CD14-positive monocyte (primary cell): ENCODE results near the gene IFT122. TPM values are rescaled to one million over a fixed set of nuclear protein-coding genes. Genes with fewer than 3 reads are reported as not detected.
A peak's percentile ranks its signal among the peaks of the same experiment; 100 is the strongest.

Source experiments
- DNase-seq, 3 donors: peaks; one replicate each; pipeline ENCODE4 v3.0.0-alpha.2; 2011 to 2022
- H2AFZ ChIP-seq: 2 replicates; pipeline ENCODE4 v1.6.0; 2012; ENCODE audit warnings: mild to moderate bottlenecking, low read depth, low read length, inconsistent platforms; ENCODE audit not compliant: insufficient read depth, poor library complexity, severe bottlenecking
- H3K27ac ChIP-seq, 2 donors: 1 replicate in 1 of 2; 2 replicates in 1 of 2; pipeline ENCODE4 v1.5.1; 2012 to 2013; ENCODE audit warnings: low read length in 2 of 2, control low read depth in 1 of 2, inconsistent platforms in 1 of 2, low read depth in 1 of 2, mild to moderate bottlenecking in 1 of 2
- H3K27me3 ChIP-seq, 2 donors: one replicate each; pipeline versions ENCODE4 v1.6.0 to v1.6.1; 2011 to 2013; ENCODE audit warnings: low read length in 2 of 2; ENCODE audit not compliant: control insufficient read depth in 2 of 2, insufficient read depth in 2 of 2
- H3K36me3 ChIP-seq, 2 donors: replicated peaks in 1 of 2; 1 replicate in 1 of 2; 2 replicates in 1 of 2; pipeline versions ENCODE4 v1.5.1 to v1.6.1; 2012 to 2013; ENCODE audit warnings: low read length in 2 of 2, control low read depth in 1 of 2, inconsistent platforms in 1 of 2, mild to moderate bottlenecking in 1 of 2; ENCODE audit not compliant: insufficient read depth in 2 of 2, control insufficient read depth in 1 of 2
- H3K4me1 ChIP-seq, 2 donors: 1 replicate in 1 of 2; 2 replicates in 1 of 2; pipeline versions ENCODE4 v1.5.1 to v1.6.1; 2012 to 2013; ENCODE audit warnings: low read length in 2 of 2, control low read depth in 1 of 2, inconsistent platforms in 1 of 2, mild to moderate bottlenecking in 1 of 2, moderate library complexity in 1 of 2; ENCODE audit not compliant: insufficient read depth in 2 of 2, control insufficient read depth in 1 of 2
- H3K4me2 ChIP-seq: replicated peaks from 2 replicates; pipeline ENCODE3; 2012; ENCODE audit warnings: low read length, moderate library complexity, mild to moderate bottlenecking; ENCODE audit not compliant: poor library complexity, severe bottlenecking; ENCODE audit errors: extremely low read depth
- H3K4me3 ChIP-seq, 3 experiments: fragments of 200-600 bp in 1 of 3; sonication (generic) in 1 of 3; replicated peaks in 1 of 3; 1 replicate in 2 of 3; 2 replicates in 1 of 3; pipeline ENCODE4 v1.5.1; 2011 to 2013; ENCODE audit warnings: low read length in 3 of 3, mild to moderate bottlenecking in 3 of 3, control low read depth in 2 of 3, low read depth in 2 of 3, inconsistent platforms in 1 of 3, moderate library complexity in 1 of 3
- H3K79me2 ChIP-seq: 2 replicates; pipeline ENCODE4 v1.6.0; 2012; ENCODE audit warnings: mild to moderate bottlenecking, control low read depth, inconsistent platforms, low read length, moderate library complexity; ENCODE audit not compliant: insufficient read depth
- H3K9ac ChIP-seq: 2 replicates; pipeline ENCODE4 v1.6.0; 2017; ENCODE audit warnings: low read length, mild to moderate bottlenecking; ENCODE audit not compliant: insufficient read depth, poor library complexity, severe bottlenecking
- H3K9me3 ChIP-seq, 2 donors: replicated peaks in 1 of 2; 1 replicate in 1 of 2; 2 replicates in 1 of 2; pipeline versions ENCODE4 v1.5.1 to v1.6.1; 2012 to 2013; ENCODE audit warnings: low read length in 2 of 2, control low read depth in 1 of 2; ENCODE audit not compliant: control insufficient read depth in 1 of 2, insufficient read depth in 1 of 2
- H4K20me1 ChIP-seq: 2 replicates; pipeline ENCODE4 v1.6.0; 2012; ENCODE audit warnings: mild to moderate bottlenecking, low read length, control low read depth, moderate library complexity; ENCODE audit not compliant: insufficient read depth
- H3K27ac Mint-ChIP-seq, 7 donors: one replicate each; pipeline ENCODE4 v1.8.0; 2020; ENCODE audit warnings: mild to moderate bottlenecking in 7 of 7, mixed read lengths in 7 of 7, moderate library complexity in 6 of 7, inconsistent platforms in 2 of 7
- H3K27me3 Mint-ChIP-seq, 3 donors: one replicate each; pipeline ENCODE4 v1.8.0; 2021 to 2022; ENCODE audit warnings: low read depth in 3 of 3, mild to moderate bottlenecking in 3 of 3, mixed read lengths in 3 of 3, moderate library complexity in 3 of 3, inconsistent platforms in 1 of 3
- H3K36me3 Mint-ChIP-seq, 2 donors: one replicate each; pipeline ENCODE4 v1.8.0; 2020; ENCODE audit warnings: mixed read lengths in 2 of 2, inconsistent platforms in 1 of 2, mild to moderate bottlenecking in 1 of 2
- H3K4me1 Mint-ChIP-seq: one replicate; pipeline ENCODE4 v1.8.0; 2020; ENCODE audit warnings: mild to moderate bottlenecking, mixed read lengths
- H3K4me3 Mint-ChIP-seq, 2 donors: one replicate each; pipeline ENCODE4 v1.8.0; 2020; ENCODE audit warnings: mild to moderate bottlenecking in 2 of 2, mixed read lengths in 2 of 2, moderate library complexity in 1 of 2
- H3K9me3 Mint-ChIP-seq, 7 donors: one replicate each; pipeline ENCODE4 v1.8.0; 2020 to 2022; ENCODE audit warnings: mixed read lengths in 7 of 7, mild to moderate bottlenecking in 6 of 7, moderate library complexity in 6 of 7, inconsistent platforms in 2 of 7
- WGBS: methylation state at CpG from one replicate; pipeline ENCODE4 v1.1.5; 2013; ENCODE audit warnings: missing lambda C conversion rate; ENCODE audit not compliant: insufficient coverage; 5-methylcytosine and 5-hydroxymethylcytosine counted together
- intact Hi-C, 2 donors: fragments of 100-400 bp; cut with micrococcal nuclease; formaldehyde crosslinking; loops; one replicate each; pipeline versions ENCODE4 v1.15.0 to v1.15.1; 2023
- polyA plus RNA-seq, 3 donors: library from polyadenylated mRNA; depleted of rRNA in 1 of 3; unstranded in 2 of 3; stranded (reverse) in 1 of 3; fragments of 300-500 nt in 2 of 3; fragments of >200 nt in 1 of 3; fragmentation: Illumina TruSeq in 2 of 3; gene quantifications; 1 replicate in 2 of 3; 2 replicates in 1 of 3; pipeline ENCODE4 v1.2.3, GENCODE V29; 2012 to 2021
- TF ChIP-seq, protein P1 (sequence below): fragments of 200-600 bp; IDR thresholded peaks from one replicate; pipeline ENCODE4 v1.8.0; 2022; ENCODE audit warnings: antibody characterized with exemption, mild to moderate bottlenecking

IFT122 gene
- polyA plus RNA-seq, 3 donors: 3.3 to 12.2 (median 3.6) TPM

DNA sequence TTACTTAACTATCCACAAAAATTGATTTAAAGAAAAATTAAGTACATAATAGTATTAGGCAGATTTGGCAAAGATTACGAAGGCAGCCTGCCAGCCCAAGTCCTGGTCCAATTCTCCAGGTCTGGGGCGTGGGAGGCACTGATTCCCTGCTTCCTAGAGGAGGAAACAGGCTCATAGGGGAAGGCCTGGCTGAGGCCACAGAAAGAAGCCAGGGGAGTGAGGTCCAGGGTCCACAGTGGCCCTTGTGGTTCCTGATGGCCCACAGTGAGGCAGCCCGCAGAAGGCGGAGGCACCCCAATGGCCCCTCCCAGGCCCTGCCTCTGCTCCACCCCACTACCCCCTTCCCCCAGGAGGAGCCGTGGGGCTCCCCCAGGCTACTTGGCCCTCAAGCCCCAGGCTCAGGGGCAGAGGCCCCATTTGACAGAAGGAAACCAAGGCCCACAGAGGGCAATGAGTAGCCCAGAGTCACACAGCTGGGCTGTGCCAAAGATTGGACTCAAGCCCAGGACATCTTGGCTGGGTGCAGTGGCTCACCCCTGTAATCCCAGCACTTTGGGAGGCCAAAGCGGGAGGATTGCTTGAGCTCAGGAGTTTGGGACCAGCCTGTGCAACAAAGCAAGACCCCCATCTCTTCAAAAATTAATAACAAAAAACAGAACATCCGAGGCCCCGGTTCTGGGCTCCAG, 124.0 kb downstream of the IFT122 start:
- peaks cover 98 to 99% of the 10 kb centered on the region in 2 donors for H3K36me3 ChIP-seq
- no peaks in the 10 kb centered on the region for H3K79me2 ChIP-seq
- no peak for DNase-seq
- Mint-ChIP-seq H3K9me3 (no peaks in the 10 kb centered on the region), H3K4me1 (peaks cover 3% of the 10 kb centered on the region), H3K27me3 (peaks cover 0 to 2% (median 0%) of the 10 kb centered on the region in 3 donors), H3K27ac (peak overlapping the region in 2 of 7 donors; percentile 21 to 74), H3K4me3 (no peak overlapping the region), H3K36me3 (peaks cover 72 to 87% of the 10 kb centered on the region in 2 donors)
- H2AFZ ChIP-seq: no peak overlapping the region
- no peak overlapping the region for H3K27ac ChIP-seq
- no peaks in the 10 kb centered on the region for H3K4me1 ChIP-seq
- TF ChIP-seq, protein P1, sequence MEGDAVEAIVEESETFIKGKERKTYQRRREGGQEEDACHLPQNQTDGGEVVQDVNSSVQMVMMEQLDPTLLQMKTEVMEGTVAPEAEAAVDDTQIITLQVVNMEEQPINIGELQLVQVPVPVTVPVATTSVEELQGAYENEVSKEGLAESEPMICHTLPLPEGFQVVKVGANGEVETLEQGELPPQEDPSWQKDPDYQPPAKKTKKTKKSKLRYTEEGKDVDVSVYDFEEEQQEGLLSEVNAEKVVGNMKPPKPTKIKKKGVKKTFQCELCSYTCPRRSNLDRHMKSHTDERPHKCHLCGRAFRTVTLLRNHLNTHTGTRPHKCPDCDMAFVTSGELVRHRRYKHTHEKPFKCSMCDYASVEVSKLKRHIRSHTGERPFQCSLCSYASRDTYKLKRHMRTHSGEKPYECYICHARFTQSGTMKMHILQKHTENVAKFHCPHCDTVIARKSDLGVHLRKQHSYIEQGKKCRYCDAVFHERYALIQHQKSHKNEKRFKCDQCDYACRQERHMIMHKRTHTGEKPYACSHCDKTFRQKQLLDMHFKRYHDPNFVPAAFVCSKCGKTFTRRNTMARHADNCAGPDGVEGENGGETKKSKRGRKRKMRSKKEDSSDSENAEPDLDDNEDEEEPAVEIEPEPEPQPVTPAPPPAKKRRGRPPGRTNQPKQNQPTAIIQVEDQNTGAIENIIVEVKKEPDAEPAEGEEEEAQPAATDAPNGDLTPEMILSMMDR: no peak
- no peak overlapping the region for H3K4me3 ChIP-seq
- H3K9ac ChIP-seq: no peak overlapping the region
- WGBS: 85% methylated on average over 7 of the region's 8 CpGs
- H3K27me3 ChIP-seq: no peaks in the 10 kb centered on the region
- H4K20me1 ChIP-seq: no peaks in the 10 kb centered on the region
- no peak overlapping the region for H3K4me2 ChIP-seq
- no peaks in the 10 kb centered on the region for H3K9me3 ChIP-seq
- intact Hi-C loops: no loop called here

- Histone ChIP-seq H3K36me3 (peaks cover 95 to 99% of the 10 kb centered on the region in 2 donors), H3K4me3 (no peak overlapping the region), H3K4me1 (no peaks in the 10 kb centered on the region), H3K27me3 (no peaks in the 10 kb centered on the region), H4K20me1 (peaks cover 5% of the 10 kb centered on the region), H3K9me3 (no peaks in the 10 kb centered on the region), H2AFZ (no peak overlapping the region), H3K27ac (peak overlapping the region in 1 of 2 donors; percentile 26), H3K79me2 (no peaks in the 10 kb centered on the region), H3K9ac (no peak overlapping the region), H3K4me2 (no peak overlapping the region)
- H3K4me3 Mint-ChIP-seq: no peak overlapping the region
- peaks cover 0 to 2% (median 0%) of the 10 kb centered on the region in 3 donors for H3K27me3 Mint-ChIP-seq
- peaks cover 73 to 87% of the 10 kb centered on the region in 2 donors for H3K36me3 Mint-ChIP-seq
- TF ChIP-seq, protein P1: no peak
- intact Hi-C loops: no loop called here
- H3K27ac Mint-ChIP-seq: peak overlapping the region in 3 of 7 donors; percentile 37 to 69 (median 58)
- 98% methylated on average over 18 of the region's 21 CpGs for WGBS
- H3K9me3 Mint-ChIP-seq: no peaks in the 10 kb centered on the region
- H3K4me1 Mint-ChIP-seq: peaks cover 3% of the 10 kb centered on the region
- DNase-seq: no peak
Observed at GRCh38 chr3:129564981-129565644, 125.1 kb downstream of the IFT122 start.
